GM18858 (cell line): ENCODE measurements around the gene TRIM63.

ENCODE experiments used
- ATAC-seq: cut with Tn5 transposase; IDR thresholded peaks from one replicate; pipeline ENCODE4 v1.9.1; 2021; ENCODE audit not compliant: unreplicated experiment

TRIM63 gene

DNA sequence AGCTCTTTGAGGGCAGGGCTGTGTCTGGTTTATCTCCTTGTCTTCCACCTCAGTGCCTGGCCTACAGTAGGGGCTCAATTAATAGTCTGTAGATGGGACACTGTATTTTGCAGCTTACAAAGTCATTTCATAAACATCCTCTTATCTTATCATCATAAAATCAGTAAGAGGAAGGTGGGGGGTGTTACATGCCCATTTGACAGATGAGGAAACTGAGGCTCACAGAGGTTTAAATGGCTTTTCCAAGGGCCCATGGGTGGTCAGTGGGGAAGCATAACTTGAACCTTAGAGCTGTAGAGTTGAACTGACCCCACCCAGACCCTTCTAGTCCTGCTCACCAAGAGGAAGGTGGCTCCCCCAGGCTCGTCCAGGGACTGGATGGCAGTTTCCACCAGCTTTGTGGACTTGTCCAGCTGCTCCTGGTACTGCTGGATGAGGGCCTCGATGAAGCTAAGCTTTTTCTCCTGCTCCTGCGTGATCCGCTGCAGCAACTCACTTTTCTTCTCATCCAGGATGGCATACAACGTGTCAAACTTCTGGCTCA, 9.3 kb downstream of the TRIM63 start:
- ATAC-seq = no peak

DNA sequence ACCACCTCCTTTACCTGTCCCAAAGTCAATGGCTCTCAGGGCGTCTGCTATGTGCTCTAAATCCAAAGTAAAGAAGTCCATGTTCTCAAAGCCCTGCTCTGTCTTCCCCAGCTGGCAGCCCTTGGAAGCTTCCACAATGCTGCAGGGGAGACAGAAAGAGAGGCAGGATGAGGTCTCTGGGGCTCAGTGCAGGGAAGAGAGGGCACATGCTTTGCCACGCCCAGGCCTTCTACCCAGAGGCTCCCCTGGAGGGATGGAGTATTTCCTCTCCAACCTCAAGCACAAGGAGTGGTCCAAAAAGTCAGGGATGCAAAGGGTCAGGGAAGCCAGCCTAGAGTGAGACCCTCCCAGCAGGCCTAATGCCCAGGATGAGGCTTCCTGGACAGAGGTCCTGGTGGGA, 10.2 kb downstream of the TRIM63 start:
- no peak for ATAC-seq

DNA sequence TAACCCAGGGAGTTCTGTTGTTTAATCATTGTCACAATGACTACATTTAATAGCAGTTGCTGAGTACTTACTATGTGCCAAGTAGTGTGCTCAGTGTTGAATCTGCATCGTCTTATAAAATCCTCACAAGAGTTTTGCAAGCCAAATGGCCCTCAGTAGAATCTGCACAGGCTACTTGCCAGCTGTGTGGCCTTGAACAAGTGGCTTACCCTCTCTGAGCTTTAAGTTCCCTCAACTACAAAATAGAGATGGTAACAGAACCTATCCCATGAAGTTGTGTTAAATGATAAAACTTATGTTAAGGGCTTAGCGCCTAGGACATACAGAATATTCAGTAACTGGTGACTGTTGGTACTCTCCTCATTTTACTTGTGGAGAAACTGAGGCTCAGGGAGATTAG, 12.4 kb downstream of the TRIM63 start:
- no peak for ATAC-seq

GRCh38 chr1:26053718-26054560, 13.5 kb downstream of the TRIM63 start:
- ATAC-seq = no peak

GRCh38 chr1:26050248-26050640, 17.2 kb downstream of the TRIM63 start:
- ATAC-seq = no peak

DNA sequence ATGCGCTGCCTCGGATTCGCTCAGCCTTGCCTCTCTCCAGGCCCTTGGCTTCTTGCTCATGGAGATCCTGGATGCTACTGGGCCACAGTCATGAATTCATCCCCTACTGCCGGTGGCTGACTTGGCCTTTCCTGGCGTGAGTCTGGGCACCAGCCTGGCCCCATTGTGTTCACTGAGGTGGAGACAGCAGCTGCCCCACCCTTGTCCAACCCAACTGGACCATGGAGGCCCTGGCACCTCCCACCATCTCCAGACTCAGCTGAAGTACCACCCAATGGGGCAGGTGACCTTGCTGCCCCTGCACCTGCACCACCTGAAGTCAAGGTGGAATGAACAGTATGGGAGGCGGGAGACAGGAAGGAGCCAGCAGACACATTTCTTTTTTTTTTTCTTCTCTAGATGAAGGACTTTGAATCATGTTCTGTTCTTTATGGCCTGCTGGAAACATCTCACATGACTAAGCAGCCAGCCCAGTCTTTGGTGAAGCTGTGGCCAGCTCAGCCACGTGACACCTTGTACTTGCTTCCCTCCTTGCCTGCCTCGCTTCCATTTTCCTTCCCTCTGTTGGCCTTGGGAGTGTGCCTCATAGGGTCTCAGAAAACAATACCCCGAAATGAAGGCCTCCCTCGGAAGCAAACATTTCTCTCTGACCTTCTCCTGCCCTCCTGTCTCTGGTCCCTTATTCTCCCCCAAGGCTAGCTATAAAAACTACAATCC, 17.7 kb downstream of the TRIM63 start:
- no peak for ATAC-seq

DNA sequence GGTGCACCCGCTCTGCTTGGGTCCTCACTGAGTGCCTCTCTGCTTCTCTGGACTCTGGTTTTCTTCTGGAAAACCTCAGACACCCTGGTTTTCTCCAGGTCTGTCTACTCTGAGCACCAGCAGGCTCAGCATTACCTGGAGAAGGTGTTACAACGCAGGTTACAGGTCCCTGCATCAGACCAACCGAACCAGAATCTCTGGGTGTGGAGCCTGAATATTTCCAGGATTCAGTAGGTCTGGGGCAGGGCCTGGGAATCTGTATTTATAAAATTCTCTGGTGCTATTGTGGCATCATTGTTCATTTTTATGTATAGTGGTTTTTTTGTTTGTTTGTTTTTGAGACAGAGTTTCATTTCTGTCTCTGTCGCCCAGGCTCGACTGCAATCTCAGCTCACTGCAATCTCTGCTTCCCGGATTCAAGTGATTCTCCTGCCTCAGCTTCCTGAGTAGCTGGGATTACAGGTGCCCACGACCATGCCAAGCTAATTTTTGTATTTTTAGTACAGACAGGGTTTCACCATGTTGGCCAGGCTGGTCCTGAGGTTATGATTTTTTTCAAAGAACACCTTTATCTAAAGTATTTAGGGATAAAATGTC, 20.1 kb downstream of the TRIM63 start:
- ATAC-seq = no peak

GRCh38 chr1:26046246-26047095, 21.0 kb downstream of the TRIM63 start:
- no peak for ATAC-seq

DNA sequence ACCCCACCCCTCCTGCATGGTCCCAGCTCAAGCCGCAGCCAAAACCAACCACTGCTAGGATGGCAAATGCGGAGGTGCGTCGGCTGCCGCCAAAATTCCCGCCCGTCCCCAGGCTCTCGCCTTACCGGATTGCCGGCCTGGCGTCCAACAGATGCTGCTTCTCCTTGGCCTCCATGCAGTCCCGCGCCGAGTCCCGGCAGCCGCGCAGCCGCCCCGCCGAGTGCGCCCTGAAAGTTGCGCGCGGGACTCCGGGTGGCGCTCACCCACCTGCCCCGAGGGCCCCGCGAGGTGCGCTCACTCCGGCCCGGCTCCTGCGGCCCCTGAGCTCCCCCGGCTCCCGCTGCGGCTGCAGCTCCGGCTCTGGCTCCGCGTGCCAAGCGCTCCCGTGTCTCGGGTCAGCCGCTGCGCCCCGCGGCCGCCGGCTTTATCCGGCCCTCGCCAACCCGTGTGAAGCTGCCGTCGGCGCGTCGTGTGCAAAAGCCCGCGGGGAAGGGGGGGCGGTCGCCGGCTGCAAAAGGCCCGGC, 21.6 kb downstream of the TRIM63 start, which contains the start of gene SLC30A2:
SLC30A2 (minus strand) TSS at position 397 of the 524 bp plus-strand sequence; CDS start at position 175, 222 bp downstream.
- ATAC-seq = no peak

GRCh38 chr1:26044971-26045721, 22.3 kb downstream of the TRIM63 start:
- no peak for ATAC-seq

DNA sequence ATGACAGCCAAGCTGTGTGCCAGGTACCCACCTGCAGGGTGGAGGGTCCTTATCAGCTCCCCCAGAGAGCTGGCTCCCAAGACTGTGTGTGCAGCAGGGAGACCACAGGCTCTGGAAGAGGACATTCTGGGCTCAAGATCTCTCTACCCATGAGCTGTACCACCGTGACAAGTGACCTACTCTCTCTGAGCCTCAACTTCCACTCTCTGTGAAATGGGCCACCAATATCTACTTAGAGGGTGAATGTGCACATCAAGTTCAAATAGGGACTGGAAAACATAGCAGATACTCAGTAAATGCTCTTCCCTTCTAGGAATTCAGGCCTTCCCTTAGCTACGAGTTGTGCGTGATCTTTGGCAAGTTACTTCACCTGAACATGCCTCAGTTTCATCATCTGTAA, 23.0 kb downstream of the TRIM63 start:
- ATAC-seq = no peak

GRCh38 chr1:26043765-26044164, 23.7 kb downstream of the TRIM63 start:
- no peak for ATAC-seq

DNA sequence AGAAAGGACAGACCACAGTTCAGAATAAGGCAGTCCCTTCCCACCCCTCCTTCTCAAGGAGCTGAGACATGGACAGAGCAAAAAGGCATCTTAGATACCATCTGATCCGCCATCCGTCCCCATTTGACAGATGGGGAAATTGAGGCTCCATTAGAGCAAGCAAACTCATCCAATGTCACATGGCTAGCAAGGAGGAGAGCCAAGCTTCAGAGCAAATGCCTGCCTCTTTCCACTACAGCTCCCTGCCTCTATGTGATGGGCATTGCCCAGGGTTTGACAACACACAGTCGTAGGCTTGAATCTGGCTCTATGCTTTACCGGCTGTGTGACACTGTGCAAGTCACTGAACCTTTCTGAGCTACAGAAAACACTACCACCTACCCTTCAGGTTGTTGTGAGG, 25.5 kb downstream of the TRIM63 start:
- ATAC-seq = no peak

DNA sequence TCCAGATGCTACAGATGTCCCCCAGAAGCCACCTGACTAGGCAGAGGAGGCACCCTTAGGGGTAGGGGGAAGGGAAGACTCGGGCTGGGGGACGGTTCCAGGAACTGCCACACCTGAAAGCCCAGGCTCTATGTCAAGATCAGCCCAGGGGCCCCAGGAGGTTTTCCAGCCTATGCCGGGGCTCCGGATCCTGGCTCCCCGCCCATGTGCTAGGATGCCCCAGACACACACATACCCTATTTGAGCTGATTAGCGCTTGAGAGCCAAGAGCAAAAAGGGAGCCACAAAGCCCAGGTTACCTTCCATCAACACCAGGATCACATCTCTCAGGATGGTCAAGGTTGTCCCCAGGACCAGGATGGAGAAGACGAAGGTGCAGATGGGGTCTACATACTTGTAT, 26.0 kb downstream of the TRIM63 start:
- ATAC-seq = no peak

DNA sequence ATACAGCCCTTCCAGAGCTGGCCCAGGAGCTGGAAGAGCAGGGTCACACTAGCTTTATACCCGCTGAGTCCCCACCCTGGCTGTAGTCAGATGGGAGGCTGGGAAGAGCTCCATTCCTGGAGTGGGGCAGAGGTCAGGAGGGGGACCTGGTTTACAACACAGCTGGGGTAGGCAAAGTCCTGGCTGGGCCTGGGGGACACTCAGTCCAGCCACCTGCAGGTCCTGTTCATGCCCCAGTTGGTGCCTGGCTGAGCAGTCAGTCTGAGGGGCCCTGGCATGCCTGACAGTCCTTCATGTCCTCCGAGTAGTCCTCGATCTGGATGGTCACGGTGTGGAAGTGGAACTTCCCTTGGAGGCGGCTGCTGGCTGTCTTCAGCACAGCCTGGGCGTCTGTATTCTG, 28.5 kb downstream of the TRIM63 start:
- no peak for ATAC-seq

DNA sequence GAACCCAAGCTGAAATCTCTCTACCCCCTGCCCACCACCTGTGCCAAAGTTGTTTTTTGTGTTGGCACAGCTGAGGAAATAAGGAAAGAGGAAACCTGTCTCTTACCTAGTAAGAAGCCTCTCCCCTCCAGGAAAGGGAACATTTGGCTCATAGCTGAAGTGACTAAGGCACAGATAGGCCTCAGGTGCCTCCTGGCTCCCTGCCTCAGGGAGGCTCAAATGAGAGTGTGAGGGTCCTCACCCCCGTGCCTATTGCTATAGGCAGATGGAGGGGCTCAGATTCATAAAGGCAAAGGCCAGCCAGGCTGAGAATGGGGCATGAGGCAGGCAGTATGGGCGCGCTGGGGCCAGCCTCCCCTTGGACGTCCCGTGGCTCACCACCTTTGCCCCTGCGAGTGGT, 29.0 kb downstream of the TRIM63 start:
- no peak for ATAC-seq

GRCh38 chr1:26037904-26038303, 29.5 kb downstream of the TRIM63 start:
- ATAC-seq = no peak

- ATAC-seq = no peak
These were observed 30.6 kb downstream of the TRIM63 start for GRCh38 chr1:26036756-26037281.

GRCh38 chr1:26035959-26036755, 31.3 kb downstream of the TRIM63 start:
- no peak for ATAC-seq
